GM18517 (cell line): Measurements from ENCODE around the gene SLC9A9.

ENCODE experiments used
- ATAC-seq: cut with Tn5 transposase; IDR thresholded peaks from one replicate; pipeline ENCODE4 v1.9.1; 2021; ENCODE audit warnings: mild to moderate bottlenecking, moderate library complexity; ENCODE audit not compliant: unreplicated experiment

SLC9A9 gene

GRCh38 chr3:143848704-143849103, 436 bp upstream of the SLC9A9 start:
- peak; percentile 8 for ATAC-seq

- ATAC-seq = no peak
These were observed 4.7 kb downstream of the SLC9A9 start for GRCh38 chr3:143843587-143843986.

- ATAC-seq = no peak
These were observed 7.6 kb downstream of the SLC9A9 start for GRCh38 chr3:143840636-143841035.

- no peak for ATAC-seq
These were observed 8.3 kb downstream of the SLC9A9 start for GRCh38 chr3:143839980-143840379.

GRCh38 chr3:143837076-143837475, 11.2 kb downstream of the SLC9A9 start:
- no peak for ATAC-seq

- ATAC-seq = no peak
These were observed 13.0 kb downstream of the SLC9A9 start for GRCh38 chr3:143835312-143835711.

- peak; percentile 43 for ATAC-seq
These were observed 15.8 kb downstream of the SLC9A9 start for GRCh38 chr3:143832433-143832832.

GRCh38 chr3:143831994-143832393, 16.3 kb downstream of the SLC9A9 start:
- ATAC-seq = peak; percentile 82

GRCh38 chr3:143831208-143831607, 17.1 kb downstream of the SLC9A9 start:
- no peak for ATAC-seq

- no peak for ATAC-seq
These were observed 17.5 kb downstream of the SLC9A9 start for GRCh38 chr3:143830786-143831185.

- no peak for ATAC-seq
These were observed 18.2 kb downstream of the SLC9A9 start for GRCh38 chr3:143830063-143830462.

GRCh38 chr3:143827425-143827824, 20.8 kb downstream of the SLC9A9 start:
- no peak for ATAC-seq

GRCh38 chr3:143826296-143826695, 22.0 kb downstream of the SLC9A9 start:
- no peak for ATAC-seq

- peak; percentile 72 for ATAC-seq
These were observed 22.8 kb downstream of the SLC9A9 start for GRCh38 chr3:143825513-143825912.

- no peak for ATAC-seq
These were observed 23.4 kb downstream of the SLC9A9 start for GRCh38 chr3:143824735-143825385.

GRCh38 chr3:143822798-143823197, 25.5 kb downstream of the SLC9A9 start:
- no peak for ATAC-seq

GRCh38 chr3:143822374-143822773, 25.9 kb downstream of the SLC9A9 start:
- ATAC-seq = no peak

GRCh38 chr3:143821862-143822261, 26.4 kb downstream of the SLC9A9 start:
- no peak for ATAC-seq

GRCh38 chr3:143820466-143821221, 27.6 kb downstream of the SLC9A9 start:
- no peak for ATAC-seq

- no peak for ATAC-seq
These were observed 28.4 kb downstream of the SLC9A9 start for GRCh38 chr3:143819890-143820289.

- ATAC-seq = no peak
These were observed 33.8 kb downstream of the SLC9A9 start for GRCh38 chr3:143814443-143814889.

- no peak for ATAC-seq
These were observed 35.8 kb downstream of the SLC9A9 start for GRCh38 chr3:143812481-143812880.
